Nucleus accumbens (tissue), 56 donors: Measurements from ENCODE around the gene ASTL.
A peak's percentile ranks its signal among the peaks of the same experiment; 100 is the strongest.

Experiments
- DNase-seq, 56 donors: peaks; one replicate each; lab custom pipeline; 2025; lab: John Stamatoyannopoulos, UW

Gene ASTL

GRCh38 chr2:96115631-96116423 is 22.5 kb downstream of the ASTL start:
- DNase-seq = no peak

DNA sequence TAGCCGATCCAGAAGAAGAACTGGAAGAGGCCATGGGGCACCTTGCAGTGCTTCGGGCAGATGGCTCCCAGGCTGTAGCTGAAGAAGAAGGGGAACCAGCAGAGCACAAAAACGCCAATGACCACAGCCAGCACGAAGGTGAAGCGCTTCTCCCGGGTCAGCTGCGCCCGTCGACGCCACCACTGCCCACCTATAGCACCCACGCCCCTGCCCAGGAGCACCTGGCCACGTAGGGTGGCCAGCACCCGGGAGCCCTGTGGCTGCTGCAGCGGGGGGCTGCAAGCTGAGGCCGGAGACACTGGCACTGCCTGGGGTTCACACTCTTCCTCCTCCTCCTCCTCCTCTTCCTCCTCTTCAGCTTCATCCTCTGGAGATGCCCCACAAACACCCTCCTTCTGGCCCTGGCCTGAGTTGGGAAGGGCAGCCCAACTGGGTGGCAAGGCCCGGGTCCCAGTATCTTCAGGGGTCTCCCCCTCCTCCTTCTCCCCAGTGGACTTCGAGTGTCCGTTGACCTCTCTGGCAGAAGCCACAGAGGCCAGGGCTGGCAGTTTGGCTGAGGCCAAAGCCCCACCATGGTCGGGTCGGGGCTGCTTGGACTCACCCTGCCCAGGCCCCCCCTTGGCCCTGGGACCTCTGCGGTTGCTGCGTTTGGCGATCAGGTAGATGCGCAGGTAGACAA is 23.3 kb downstream of the ASTL start:
- no peak for DNase-seq

DNA sequence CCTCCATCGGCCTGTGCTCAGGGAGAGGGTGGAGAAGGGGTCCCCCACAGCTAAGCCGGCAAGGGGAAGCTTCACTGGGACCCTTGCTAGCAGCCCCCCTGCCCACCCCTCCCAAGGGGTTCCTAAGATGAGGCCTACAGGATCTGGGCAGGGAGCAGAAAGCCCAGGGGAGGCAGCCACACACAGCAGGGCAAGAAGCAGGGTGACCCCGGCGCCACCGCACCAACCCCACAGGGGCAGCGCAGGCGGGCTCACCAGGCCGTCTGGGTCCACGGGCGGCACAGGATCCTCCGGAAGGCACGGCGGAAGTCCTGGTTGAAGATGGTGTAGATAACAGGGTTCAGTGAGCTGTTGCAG is 23.8 kb downstream of the ASTL start:
- no peak for DNase-seq

GRCh38 chr2:96113951-96114350 is 24.4 kb downstream of the ASTL start:
- DNase-seq = peak in 6 of 56 donors; percentile 9 to 32 (median 12)

- no peak for DNase-seq
Observed at GRCh38 chr2:96113367-96113677, 25.0 kb downstream of the ASTL start.

- DNase-seq = no peak
Observed at GRCh38 chr2:96112501-96113366, 25.6 kb downstream of the ASTL start.

GRCh38 chr2:96111823-96112500 is 26.3 kb downstream of the ASTL start:
- no peak for DNase-seq

GRCh38 chr2:96111257-96111640 is 27.1 kb downstream of the ASTL start:
- no peak for DNase-seq

- DNase-seq = no peak
Observed at GRCh38 chr2:96110621-96111256, 27.6 kb downstream of the ASTL start.

- DNase-seq = no peak
Observed at GRCh38 chr2:96109931-96110511, 28.3 kb downstream of the ASTL start.

- DNase-seq = no peak
Observed at GRCh38 chr2:96109361-96109680, 29.0 kb downstream of the ASTL start.

DNA sequence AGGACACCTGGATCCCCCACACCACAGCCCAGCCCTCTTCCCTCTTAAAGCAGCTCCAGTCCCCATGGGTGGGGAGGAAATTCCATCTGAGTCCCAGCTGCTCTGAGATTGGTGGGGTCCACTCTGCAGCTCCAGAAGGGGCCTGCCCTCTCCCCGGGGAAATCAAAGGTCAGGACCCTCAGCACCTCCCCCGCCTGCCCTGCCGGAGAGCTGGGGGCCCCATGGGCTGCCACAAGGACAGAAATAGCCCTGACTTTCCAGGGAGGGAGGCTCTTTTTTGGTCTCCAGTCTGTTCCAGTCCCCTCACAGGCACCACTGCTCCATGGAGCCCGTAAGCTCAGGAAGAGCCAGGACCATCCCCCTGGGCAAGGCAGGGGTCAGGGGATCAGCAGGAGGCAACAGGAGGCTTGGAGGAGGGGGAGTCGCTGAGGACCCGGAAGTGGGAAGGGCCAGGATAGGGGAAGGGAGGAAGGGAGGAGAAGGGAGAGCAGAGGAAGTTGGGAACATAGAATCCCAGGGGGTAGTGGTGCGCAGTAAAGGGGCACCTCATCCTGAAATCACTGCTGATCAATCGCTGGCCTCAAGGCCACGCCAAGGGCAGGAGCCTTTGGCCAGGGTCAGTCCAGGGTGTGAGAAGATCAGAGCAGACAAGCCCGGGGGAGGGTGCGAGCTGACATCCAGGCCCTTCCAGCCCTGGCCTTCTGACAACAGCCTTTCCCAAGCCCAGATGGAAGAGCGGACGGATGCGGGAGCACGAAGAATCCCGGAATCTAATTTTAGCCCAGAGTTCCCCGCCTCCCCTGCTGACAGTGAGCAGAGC is 29.6 kb downstream of the ASTL start:
- DNase-seq = no peak

GRCh38 chr2:96108151-96108540 is 30.2 kb downstream of the ASTL start:
- DNase-seq = no peak

- DNase-seq = no peak
Observed at GRCh38 chr2:96107708-96108065, 30.6 kb downstream of the ASTL start.

DNA sequence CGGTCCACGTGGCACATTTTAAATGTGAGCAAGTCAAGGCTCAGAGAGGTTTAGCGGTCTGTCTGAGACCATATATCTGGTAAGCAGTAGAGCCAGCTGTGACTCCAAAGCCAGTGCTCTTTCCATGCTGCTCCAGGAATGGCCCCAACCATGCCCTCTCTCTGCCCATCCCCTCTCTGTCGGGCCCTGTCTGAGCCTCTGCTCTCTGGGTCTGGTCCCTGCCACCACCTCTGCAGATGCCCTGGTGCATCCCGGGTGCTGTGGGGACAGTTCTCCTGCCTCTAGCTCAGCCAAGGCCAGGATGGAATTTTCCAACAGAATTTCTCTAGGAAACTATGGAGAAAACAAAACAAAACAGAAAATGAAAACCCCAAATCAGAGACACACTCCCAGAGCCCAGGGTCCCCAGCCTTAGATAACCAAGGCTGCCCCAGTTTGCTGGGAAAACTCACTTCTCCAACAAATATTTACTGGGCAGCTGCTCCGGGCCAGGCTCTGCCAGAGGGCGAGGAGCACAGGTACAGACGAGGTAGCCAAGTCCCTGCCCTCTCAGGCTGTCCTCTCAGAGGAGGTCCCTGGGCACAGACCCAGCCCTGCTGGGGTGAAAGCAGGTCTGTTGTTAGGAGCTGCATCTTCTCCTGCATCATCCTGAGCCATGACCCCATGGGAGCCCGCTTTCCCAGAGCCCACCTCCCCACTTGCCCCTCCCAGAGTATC is 31.2 kb downstream of the ASTL start:
- DNase-seq = no peak

DNA sequence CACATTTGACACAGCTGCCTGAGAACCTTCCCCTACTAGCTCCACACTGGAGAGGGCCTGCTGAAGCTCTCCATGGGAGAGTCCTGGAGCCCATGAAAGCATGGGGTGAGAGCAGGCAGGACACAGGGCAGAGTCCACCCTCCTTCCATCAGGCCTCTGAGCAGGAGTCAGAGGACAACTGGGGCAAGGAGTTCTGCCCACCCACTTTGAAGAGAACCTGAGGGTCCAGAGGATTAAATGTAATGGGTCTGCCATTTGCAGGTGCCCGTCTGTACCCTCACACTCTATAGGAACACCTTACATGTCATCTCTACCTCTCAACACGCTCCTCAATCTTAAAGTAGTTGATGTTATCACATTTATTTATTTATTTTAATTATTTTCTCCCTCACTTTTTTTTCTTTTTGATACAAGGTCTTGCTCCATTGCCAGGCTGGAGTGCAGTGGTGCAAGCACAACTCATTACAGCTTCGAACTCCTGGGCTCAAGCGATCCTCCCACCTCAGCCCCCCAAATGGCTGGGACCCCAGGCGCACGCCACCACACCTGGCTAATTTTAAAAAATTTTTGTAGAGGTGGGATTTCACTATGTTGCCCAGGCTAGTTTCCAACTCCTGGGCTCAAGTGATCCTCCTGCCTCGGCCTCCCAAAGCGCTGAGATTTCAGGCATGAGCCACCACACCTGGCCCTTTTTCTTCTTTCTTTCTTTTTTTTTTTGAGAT is 32.1 kb downstream of the ASTL start:
- DNase-seq = no peak

GRCh38 chr2:96105152-96105915 is 33.0 kb downstream of the ASTL start:
- DNase-seq = no peak
